ENCODE results near the gene PLXDC2. TPM values are rescaled to one million over a fixed set of nuclear protein-coding genes. Genes with fewer than 3 reads are reported as not detected.

Gene PLXDC2
- total RNA-seq, 1 experiment from 2014 or later, result 38.7 TPM

DNA sequence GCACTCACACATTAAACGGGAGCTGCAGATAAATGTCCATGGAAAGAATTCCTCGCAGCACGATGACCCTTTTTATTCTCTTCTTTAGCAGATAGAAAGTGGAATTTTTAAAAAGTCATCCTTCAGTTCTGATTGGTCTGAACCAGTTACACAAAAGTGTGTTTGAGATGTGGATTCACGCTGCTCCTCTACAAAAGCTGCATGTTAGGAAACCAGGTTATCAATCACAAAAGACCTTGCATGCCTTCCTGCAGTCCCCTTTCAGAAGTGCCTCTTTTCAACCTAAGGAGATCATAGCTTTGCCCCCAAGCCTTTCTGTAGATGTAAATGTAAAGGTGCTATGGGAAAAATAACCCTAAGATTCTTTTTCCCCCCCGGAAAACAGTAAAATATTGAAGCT is 299.7 kb downstream of the PLXDC2 start:
- H3K27ac Mint-ChIP-seq, result peak overlapping the region; percentile 4 to 32 (median 13); a peak in 2 of 7 replicates
- Histone ChIP-seq H3K9ac (ENCODE audit: extremely low read depth, insufficient read length, low read length) (no peak overlapping the region), H4K91ac (ENCODE audit: insufficient read length, low read depth, low read length) (no peak overlapping the region), H3K23ac (ENCODE audit: insufficient read length, low read depth, low read length) (no peak overlapping the region), H4K20me1 (ENCODE audit: control insufficient read depth, insufficient read depth, insufficient read length) (no peaks in the 10 kb centered on the region), H3K23me2 (ENCODE audit: insufficient read length, low read depth, low read length, poor library complexity, severe bottlenecking) (no peaks in the 10 kb centered on the region), H2AFZ (ENCODE audit: low read length) (no peak overlapping the region), H2BK5ac (ENCODE audit: insufficient read length, low read length) (no peak overlapping the region), H3K79me1 (ENCODE audit: insufficient read depth, low read depth, low read length, poor library complexity, severe bottlenecking) (no peaks in the 10 kb centered on the region), H3K18ac (ENCODE audit: insufficient read length, low read depth, low read length) (no peak overlapping the region), H3K4me2 (ENCODE audit: insufficient read depth, insufficient read length, low read length) (peak overlapping the region; percentile 4), H2BK20ac (ENCODE audit: low read depth, low read length, poor library complexity, severe bottlenecking) (no peak overlapping the region), H2BK120ac (ENCODE audit: low read depth, low read length, poor library complexity, severe bottlenecking) (no peak overlapping the region), H3K27ac (ENCODE audit: insufficient read length, low read depth, low read length) (peak overlapping the region; percentile 6), H3T11ph (ENCODE audit: low read length) (no peak overlapping the region), H2BK12ac (ENCODE audit: insufficient read length, low read depth, low read length) (no peak overlapping the region), H3K27me3 (ENCODE audit: insufficient read depth, low read length) (no peaks in the 10 kb centered on the region), H4K5ac (ENCODE audit: insufficient read length, low read depth, low read length) (no peak overlapping the region), H3K9me3 (ENCODE audit: control insufficient read depth, low read depth, low read length) (no peaks in the 10 kb centered on the region), H3K56ac (ENCODE audit: insufficient read length, low read depth, low read length) (no peak overlapping the region), H4K8ac (replicated peaks; ENCODE audit: insufficient read length, low read depth, low read length) (no peak overlapping the region), H3K4ac (ENCODE audit: low read depth, low read length) (no peak overlapping the region), H3K79me2 (ENCODE audit: insufficient read depth, low read length) (no peaks in the 10 kb centered on the region), H3K14ac (ENCODE audit: insufficient read depth, low read length) (no peak overlapping the region), H2BK15ac (ENCODE audit: low read depth, low read length) (no peak overlapping the region), H3K4me1 (ENCODE audit: insufficient read depth, low read length) (peaks cover 16% of the 10 kb centered on the region; the same call in 1 of the 2 replicates), H2AK5ac (ENCODE audit: insufficient read length, low read length) (no peak overlapping the region)
- peaks cover 2 to 15% (median 10%) of the 10 kb centered on the region in 3 experiments for H3K36me3 Mint-ChIP-seq (ENCODE audit: insufficient read depth in 1 of 3, low read depth in 3 of 3)
- DNase-seq, result peak; percentile 42
- H3K27me3 Mint-ChIP-seq (ENCODE audit: low read depth), result peaks cover 2% of the 10 kb centered on the region
- WGBS (ENCODE audit: extremely low coverage, insufficient read length, low lambda C conversion rate), result no CpG with 5 or more reads among the region's 5 CpGs
- H3K4me3 Mint-ChIP-seq, result peak overlapping the region in 1 of 2 experiments; percentile 23; a peak in 1 of 5 replicates
- TF ChIP-seq, protein P1, sequence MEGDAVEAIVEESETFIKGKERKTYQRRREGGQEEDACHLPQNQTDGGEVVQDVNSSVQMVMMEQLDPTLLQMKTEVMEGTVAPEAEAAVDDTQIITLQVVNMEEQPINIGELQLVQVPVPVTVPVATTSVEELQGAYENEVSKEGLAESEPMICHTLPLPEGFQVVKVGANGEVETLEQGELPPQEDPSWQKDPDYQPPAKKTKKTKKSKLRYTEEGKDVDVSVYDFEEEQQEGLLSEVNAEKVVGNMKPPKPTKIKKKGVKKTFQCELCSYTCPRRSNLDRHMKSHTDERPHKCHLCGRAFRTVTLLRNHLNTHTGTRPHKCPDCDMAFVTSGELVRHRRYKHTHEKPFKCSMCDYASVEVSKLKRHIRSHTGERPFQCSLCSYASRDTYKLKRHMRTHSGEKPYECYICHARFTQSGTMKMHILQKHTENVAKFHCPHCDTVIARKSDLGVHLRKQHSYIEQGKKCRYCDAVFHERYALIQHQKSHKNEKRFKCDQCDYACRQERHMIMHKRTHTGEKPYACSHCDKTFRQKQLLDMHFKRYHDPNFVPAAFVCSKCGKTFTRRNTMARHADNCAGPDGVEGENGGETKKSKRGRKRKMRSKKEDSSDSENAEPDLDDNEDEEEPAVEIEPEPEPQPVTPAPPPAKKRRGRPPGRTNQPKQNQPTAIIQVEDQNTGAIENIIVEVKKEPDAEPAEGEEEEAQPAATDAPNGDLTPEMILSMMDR (conservative IDR thresholded peaks at IDR 0.05), result no peak
- H3K4me1 Mint-ChIP-seq, result peaks cover 55 to 60% of the 10 kb centered on the region in 2 experiments
- H3K9me3 Mint-ChIP-seq, result no peaks in the 10 kb centered on the region

Measured in H9 (cell line).